Measurements from ENCODE around the gene SLC12A9. TPM values are rescaled to one million over a fixed set of nuclear protein-coding genes. Genes with fewer than 3 reads are reported as not detected.

SLC12A9 gene
- total and polyA plus RNA-seq, 2 donors (not counting 1 experiment from before 2014, with no cell fraction given): 80.0 to 80.1 TPM

GRCh38 chr7:100867776-100868485, 15.4 kb downstream of the SLC12A9 start:
- peak overlapping the region; percentile 96 for H3K4me2 ChIP-seq (replicated peaks; ENCODE audit: low read depth, low read length, poor library complexity, severe bottlenecking)
- intact Hi-C loops (cut with micrococcal nuclease): no loop called here

More at GRCh38 chr7:100867776-100868485, 15.4 kb downstream of the SLC12A9 start:
- no peak for TF ChIP-seq EZH2 (IDR thresholded peaks at IDR 0.05; ENCODE audit: borderline replicate concordance, insufficient read depth, low read depth, low read length, poor library complexity, severe bottlenecking)
- TF ChIP-seq CTCF (IDR thresholded peaks at IDR 0.05): no peak
- no peaks in the 10 kb centered on the region for H4K20me1 ChIP-seq (ENCODE audit: control insufficient read depth, insufficient read depth, low read length, poor library complexity, severe bottlenecking)
- peak overlapping the region; percentile 56 to 75 for H3K27ac ChIP-seq (ENCODE audit: low read length in 2 of 2)
- POLR2A ChIA-PET: interaction anchor here (1.3 kb wide), 1 partner anchor 16 kb away, joined by 6 read pairs; the partner anchor contains the start of gene SLC12A9
- peak overlapping the region in 4 of 5 experiments; percentile 47 to 75 (median 58) for H3K4me3 ChIP-seq (ENCODE audit: control extremely low read depth in 1 of 5, extremely low read depth in 1 of 5, insufficient read depth in 1 of 5, low read depth in 2 of 5, low read length in 4 of 5)
- H3K36me3 ChIP-seq (replicated peaks in 1 of 2; ENCODE audit: control extremely low read depth in 1 of 2, control insufficient read depth in 1 of 2, extremely low read depth in 1 of 2, insufficient read depth in 2 of 2, low read length in 1 of 2): peaks cover 0 to 17% of the 10 kb centered on the region in 2 experiments
- ATAC-seq (ENCODE audit: low read depth): no peak
- H3K4me1 ChIP-seq (ENCODE audit: control insufficient read depth in 2 of 2, insufficient read depth in 2 of 2, low read length in 2 of 2): peaks cover 21 to 28% of the 10 kb centered on the region in 2 donors
- H3K9ac ChIP-seq (ENCODE audit: low read length): peak overlapping the region; percentile 81
- peak overlapping the region; percentile 74 for H2AFZ ChIP-seq (ENCODE audit: insufficient read depth, low read depth, low read length, poor library complexity, severe bottlenecking)
- peak; percentile 35 for DNase-seq
- peaks cover 0 to 4% (median 0%) of the 10 kb centered on the region in 3 donors for H3K9me3 ChIP-seq (ENCODE audit: control extremely low read depth in 1 of 3, control insufficient read depth in 2 of 3, insufficient read depth in 1 of 3, low read length in 2 of 3)
- peak overlapping the region; percentile 79 for H3K4me3 Mint-ChIP-seq
- no peaks in the 10 kb centered on the region for H3K27me3 ChIP-seq (replicated peaks in 1 of 4; ENCODE audit: control extremely low read depth in 1 of 4, control insufficient read depth in 3 of 4, insufficient read depth in 4 of 4, low read length in 3 of 4)
- CTCF ChIA-PET: interaction anchor here (1.8 kb wide), 1 partner anchor 27 kb away, joined by 3 read pairs; no protein-coding TSS in a partner anchor
- WGBS (ENCODE audit: insufficient coverage): 22% methylated on average over 24 of the region's 27 CpGs
- no peaks in the 10 kb centered on the region for H3K27me3 Mint-ChIP-seq
- peaks cover 5% of the 10 kb centered on the region for H3K79me2 ChIP-seq (ENCODE audit: control insufficient read depth, insufficient read depth, low read length)
- H3K9me3 Mint-ChIP-seq (ENCODE audit: insufficient read depth): no peaks in the 10 kb centered on the region
- H3K4me1 Mint-ChIP-seq: peaks cover 24% of the 10 kb centered on the region
- peak overlapping the region; percentile 70 for H3K27ac Mint-ChIP-seq

Data from B cell (primary cell).